Measurements from ENCODE around the gene SH2D7.

SH2D7 gene

DNA sequence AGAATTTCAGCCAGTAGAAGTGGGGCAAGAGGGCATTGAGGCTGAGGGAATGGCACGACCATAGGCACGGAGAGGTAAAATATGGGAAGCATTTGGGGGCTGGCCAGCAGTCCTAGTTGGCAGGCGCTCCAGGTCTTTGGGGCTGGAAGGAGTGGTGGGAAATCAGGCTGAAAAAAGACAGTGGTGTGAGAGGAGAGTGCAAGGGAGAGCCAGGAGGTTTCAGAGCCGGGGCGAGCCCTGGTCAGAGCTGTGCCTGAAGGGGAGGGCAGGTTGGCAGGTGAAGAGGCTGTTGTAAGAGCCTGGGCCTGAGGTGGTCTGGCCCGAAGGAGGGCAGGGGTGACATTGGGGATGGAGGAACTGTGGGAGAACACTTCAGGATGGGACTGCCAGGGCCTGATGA is 55.2 kb downstream of the SH2D7 start:
- no peak overlapping the region for H3K4me3 ChIP-seq (ENCODE audit: low read depth, low read length, poor library complexity, severe bottlenecking)
- no peak overlapping the region for H2AFZ ChIP-seq (ENCODE audit: low read length)
- peaks cover 22% of the 10 kb centered on the region for H3K4me1 ChIP-seq (ENCODE audit: insufficient read depth, low read length, severe bottlenecking)
- H3K4me2 ChIP-seq (ENCODE audit: low read length): no peak overlapping the region
- no peaks in the 10 kb centered on the region for H4K20me1 ChIP-seq (ENCODE audit: insufficient read depth, low read length)
- no peak overlapping the region for H3K9ac ChIP-seq (ENCODE audit: low read length)
- no peaks in the 10 kb centered on the region for H3K9me2 ChIP-seq (ENCODE audit: low read depth, low read length)
- no peaks in the 10 kb centered on the region for H3K27me3 ChIP-seq (ENCODE audit: insufficient read depth, low read length)
- no peaks in the 10 kb centered on the region for H3K36me3 ChIP-seq (ENCODE audit: insufficient read depth, low read length)
- TF ChIP-seq, protein P1, sequence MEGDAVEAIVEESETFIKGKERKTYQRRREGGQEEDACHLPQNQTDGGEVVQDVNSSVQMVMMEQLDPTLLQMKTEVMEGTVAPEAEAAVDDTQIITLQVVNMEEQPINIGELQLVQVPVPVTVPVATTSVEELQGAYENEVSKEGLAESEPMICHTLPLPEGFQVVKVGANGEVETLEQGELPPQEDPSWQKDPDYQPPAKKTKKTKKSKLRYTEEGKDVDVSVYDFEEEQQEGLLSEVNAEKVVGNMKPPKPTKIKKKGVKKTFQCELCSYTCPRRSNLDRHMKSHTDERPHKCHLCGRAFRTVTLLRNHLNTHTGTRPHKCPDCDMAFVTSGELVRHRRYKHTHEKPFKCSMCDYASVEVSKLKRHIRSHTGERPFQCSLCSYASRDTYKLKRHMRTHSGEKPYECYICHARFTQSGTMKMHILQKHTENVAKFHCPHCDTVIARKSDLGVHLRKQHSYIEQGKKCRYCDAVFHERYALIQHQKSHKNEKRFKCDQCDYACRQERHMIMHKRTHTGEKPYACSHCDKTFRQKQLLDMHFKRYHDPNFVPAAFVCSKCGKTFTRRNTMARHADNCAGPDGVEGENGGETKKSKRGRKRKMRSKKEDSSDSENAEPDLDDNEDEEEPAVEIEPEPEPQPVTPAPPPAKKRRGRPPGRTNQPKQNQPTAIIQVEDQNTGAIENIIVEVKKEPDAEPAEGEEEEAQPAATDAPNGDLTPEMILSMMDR (IDR thresholded peaks at IDR 0.05; ENCODE audit: low read length): no peak
- TF ChIP-seq EZH2 (IDR thresholded peaks at IDR 0.05; ENCODE audit: borderline replicate concordance, low read length): no peak
- H3K27ac ChIP-seq (ENCODE audit: low read depth, low read length, poor library complexity, severe bottlenecking): no peak overlapping the region
- no peaks in the 10 kb centered on the region for H3K9me3 ChIP-seq (ENCODE audit: low read length)
- peaks cover 19% of the 10 kb centered on the region for H3K79me2 ChIP-seq (ENCODE audit: insufficient read depth, low read length)
- no peaks in the 10 kb centered on the region for H3F3A ChIP-seq (ENCODE audit: insufficient read depth, low read length)

DNA sequence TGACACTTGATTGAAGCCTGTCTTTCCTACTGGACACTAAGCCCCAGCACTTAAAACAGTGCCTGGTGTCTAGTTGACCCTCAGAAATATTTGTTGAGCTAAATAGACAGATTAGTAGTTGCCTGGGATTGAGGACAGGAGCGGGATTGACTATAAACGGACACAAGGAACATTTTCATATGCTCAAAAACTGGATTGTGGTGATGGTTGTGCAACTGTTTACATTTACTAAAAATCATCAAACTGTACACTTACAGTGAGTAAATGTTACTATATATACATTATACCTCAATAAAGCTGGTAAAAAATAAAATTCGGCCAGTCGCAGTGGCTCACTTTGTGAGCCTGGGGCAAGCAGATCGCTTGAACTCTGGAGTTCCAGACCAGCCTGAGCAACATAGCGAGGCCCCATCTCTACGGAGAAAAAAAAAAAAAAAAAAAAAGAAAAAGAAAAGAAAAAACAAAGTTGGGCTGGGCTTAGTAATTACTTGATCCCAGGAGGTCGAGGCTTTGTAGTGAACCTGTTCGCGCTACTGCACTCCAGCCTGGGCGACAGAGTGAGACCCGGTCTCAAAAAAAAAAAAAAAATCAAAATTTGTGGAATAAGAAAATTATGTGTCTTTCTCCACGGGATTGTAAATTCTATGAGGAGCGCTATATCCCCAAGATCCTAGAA is 56.2 kb downstream of the SH2D7 start:
- H3K4me2 ChIP-seq (ENCODE audit: low read length): peak overlapping the region; percentile 86

DNA sequence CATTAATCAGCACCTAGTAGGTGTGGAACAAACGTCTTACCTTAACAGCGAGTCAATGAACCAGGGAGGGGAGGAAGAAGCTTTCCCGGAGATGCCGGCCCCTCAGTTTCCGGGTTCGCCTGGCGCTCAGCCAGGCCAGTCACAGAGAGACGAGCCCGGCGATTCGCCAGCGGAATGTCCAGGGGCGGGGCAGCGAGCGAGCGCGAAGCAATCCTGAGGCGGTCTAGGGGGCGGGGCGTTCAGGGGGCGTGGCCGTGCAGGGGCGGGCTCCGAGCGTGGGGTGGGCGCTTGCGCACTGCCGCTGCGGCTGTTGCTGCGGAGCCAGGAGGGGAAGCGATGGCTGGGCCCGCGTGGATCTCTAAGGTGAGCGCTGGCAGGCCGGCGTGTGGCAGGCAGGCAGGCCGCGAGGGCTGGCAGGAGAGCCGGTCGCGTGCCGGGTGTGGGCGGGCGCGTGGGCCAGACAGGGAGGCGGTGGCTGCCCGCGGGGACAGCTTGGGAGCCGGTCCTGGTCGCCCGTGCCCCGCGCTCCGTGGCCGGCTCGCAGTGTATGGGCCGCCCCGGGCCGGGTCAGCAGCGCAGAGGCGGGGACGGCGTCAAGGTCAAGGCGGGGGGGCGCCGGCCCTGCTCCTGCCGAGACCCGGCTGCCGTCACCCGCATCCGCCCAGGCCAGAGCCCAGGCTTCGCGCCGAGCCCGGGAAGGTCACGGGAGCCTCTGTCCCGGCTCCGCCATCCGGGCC is 56.9 kb downstream of the SH2D7 start, which contains the start of gene IDH3A:
IDH3A (plus strand) TSS at position 295 of the 737 bp plus-strand sequence; CDS start at position 337, 42 bp downstream.
- peaks cover 33% of the 10 kb centered on the region for H3K79me2 ChIP-seq (ENCODE audit: insufficient read depth, low read length)
- H3K9ac ChIP-seq (ENCODE audit: low read length): peak within 1 kb of the TSS; percentile 84
- H3K4me2 ChIP-seq (ENCODE audit: low read length): peak within 1 kb of the TSS; percentile 97
- H3F3A ChIP-seq (ENCODE audit: insufficient read depth, low read length): no peaks in the 10 kb centered on the region
- H3K4me1 ChIP-seq (ENCODE audit: insufficient read depth, low read length, severe bottlenecking): peaks cover 22% of the 10 kb centered on the region
- H2AFZ ChIP-seq (ENCODE audit: low read length): 0 out of 2 replicates have a peak within 1 kb of the TSS, but pooled peaks have one; percentile 51
- H3K27me3 ChIP-seq (ENCODE audit: insufficient read depth, low read length): no peaks in the 10 kb centered on the region
- peak within 1 kb of the TSS; percentile 92 for H3K4me3 ChIP-seq (ENCODE audit: low read depth, low read length, poor library complexity, severe bottlenecking)
- no peaks in the 10 kb centered on the region for H4K20me1 ChIP-seq (ENCODE audit: insufficient read depth, low read length)
- no peaks in the 10 kb centered on the region for H3K9me3 ChIP-seq (ENCODE audit: low read length)
- H3K9me2 ChIP-seq (ENCODE audit: low read depth, low read length): no peaks in the 10 kb centered on the region
- no peaks in the 10 kb centered on the region for H3K36me3 ChIP-seq (ENCODE audit: insufficient read depth, low read length)
- peak within 1 kb of the TSS; percentile 40 for H3K27ac ChIP-seq (ENCODE audit: low read depth, low read length, poor library complexity, severe bottlenecking)
- TF ChIP-seq, protein P1 (IDR thresholded peaks at IDR 0.05; ENCODE audit: low read length): no peak
- no peak for TF ChIP-seq EZH2 (IDR thresholded peaks at IDR 0.05; ENCODE audit: borderline replicate concordance, low read length)

More for the DNA sequence above, 56.2 kb downstream of the SH2D7 start:
- peak overlapping the region; percentile 75 for H3K9ac ChIP-seq (ENCODE audit: low read length)
- H3K27ac ChIP-seq (ENCODE audit: low read depth, low read length, poor library complexity, severe bottlenecking): no peak overlapping the region
- 0 out of 2 replicates have a peak overlapping the region, but pooled peaks have one; percentile 51 for H2AFZ ChIP-seq (ENCODE audit: low read length)
- H3K27me3 ChIP-seq (ENCODE audit: insufficient read depth, low read length): no peaks in the 10 kb centered on the region
- no peaks in the 10 kb centered on the region for H3F3A ChIP-seq (ENCODE audit: insufficient read depth, low read length)
- H3K79me2 ChIP-seq (ENCODE audit: insufficient read depth, low read length): peaks cover 26% of the 10 kb centered on the region
- H3K9me2 ChIP-seq (ENCODE audit: low read depth, low read length): no peaks in the 10 kb centered on the region
- TF ChIP-seq EZH2 (IDR thresholded peaks at IDR 0.05; ENCODE audit: borderline replicate concordance, low read length): no peak
- no peaks in the 10 kb centered on the region for H3K36me3 ChIP-seq (ENCODE audit: insufficient read depth, low read length)
- H3K4me1 ChIP-seq (ENCODE audit: insufficient read depth, low read length, severe bottlenecking): peaks cover 22% of the 10 kb centered on the region
- no peaks in the 10 kb centered on the region for H3K9me3 ChIP-seq (ENCODE audit: low read length)
- no peaks in the 10 kb centered on the region for H4K20me1 ChIP-seq (ENCODE audit: insufficient read depth, low read length)
- H3K4me3 ChIP-seq (ENCODE audit: low read depth, low read length, poor library complexity, severe bottlenecking): peak overlapping the region; percentile 92

Measured in OCI-LY1 (cell line).